Rectal smooth muscle tissue (tissue), 1 donor: ENCODE results near the gene YBX1.
"Not testable (repeated sequence)": the region's sequence is repeated elsewhere in the genome, so short reads cannot be mapped to it uniquely, and the experiment has no call there.

Experiments used
- H3K27ac ChIP-seq: one replicate; pipeline ENCODE4 v1.7.0; 2013; ENCODE audit warnings: low read depth, low read length, inconsistent platforms
- H3K27me3 ChIP-seq: one replicate; pipeline ENCODE4 v1.7.0; 2013; ENCODE audit warnings: low read length; ENCODE audit not compliant: control insufficient read depth, insufficient read depth
- H3K36me3 ChIP-seq: one replicate; pipeline ENCODE4 v1.7.0; 2013; ENCODE audit warnings: low read length; ENCODE audit not compliant: control insufficient read depth, insufficient read depth
- H3K4me1 ChIP-seq: one replicate; pipeline ENCODE4 v1.7.0; 2013; ENCODE audit warnings: low read length; ENCODE audit not compliant: control insufficient read depth, insufficient read depth
- H3K4me3 ChIP-seq: one replicate; pipeline ENCODE4 v1.7.0; 2013; ENCODE audit warnings: low read length
- H3K9ac ChIP-seq: one replicate; pipeline ENCODE4 v1.7.0; 2013; ENCODE audit warnings: low read length

YBX1 gene

DNA sequence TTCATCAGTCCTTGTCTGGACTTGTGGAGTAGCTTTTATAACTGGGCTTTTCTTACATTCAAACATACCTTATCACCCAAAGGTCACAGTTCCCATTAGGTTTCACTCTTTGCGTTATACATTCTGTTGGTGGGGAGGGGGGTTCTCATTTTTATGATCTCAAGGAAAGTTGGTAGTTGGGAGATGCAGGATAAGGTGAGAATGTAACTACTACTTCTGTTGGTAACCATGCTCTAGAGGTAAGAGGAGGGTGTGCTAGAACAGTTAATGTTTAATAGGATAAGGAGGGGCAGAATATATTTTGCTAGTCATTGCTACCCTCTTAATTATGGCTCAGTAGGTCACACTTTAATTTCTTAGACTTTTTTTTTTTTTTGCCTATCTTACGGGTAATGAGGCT, 10.7 kb downstream of the YBX1 start:
- Histone ChIP-seq H3K27ac (no peak overlapping the region), H3K27me3 (no peaks in the 10 kb centered on the region), H3K36me3 (peaks cover 14% of the 10 kb centered on the region), H3K9ac (no peak overlapping the region), H3K4me3 (no peak overlapping the region), H3K4me1 (peaks cover 5% of the 10 kb centered on the region)

DNA sequence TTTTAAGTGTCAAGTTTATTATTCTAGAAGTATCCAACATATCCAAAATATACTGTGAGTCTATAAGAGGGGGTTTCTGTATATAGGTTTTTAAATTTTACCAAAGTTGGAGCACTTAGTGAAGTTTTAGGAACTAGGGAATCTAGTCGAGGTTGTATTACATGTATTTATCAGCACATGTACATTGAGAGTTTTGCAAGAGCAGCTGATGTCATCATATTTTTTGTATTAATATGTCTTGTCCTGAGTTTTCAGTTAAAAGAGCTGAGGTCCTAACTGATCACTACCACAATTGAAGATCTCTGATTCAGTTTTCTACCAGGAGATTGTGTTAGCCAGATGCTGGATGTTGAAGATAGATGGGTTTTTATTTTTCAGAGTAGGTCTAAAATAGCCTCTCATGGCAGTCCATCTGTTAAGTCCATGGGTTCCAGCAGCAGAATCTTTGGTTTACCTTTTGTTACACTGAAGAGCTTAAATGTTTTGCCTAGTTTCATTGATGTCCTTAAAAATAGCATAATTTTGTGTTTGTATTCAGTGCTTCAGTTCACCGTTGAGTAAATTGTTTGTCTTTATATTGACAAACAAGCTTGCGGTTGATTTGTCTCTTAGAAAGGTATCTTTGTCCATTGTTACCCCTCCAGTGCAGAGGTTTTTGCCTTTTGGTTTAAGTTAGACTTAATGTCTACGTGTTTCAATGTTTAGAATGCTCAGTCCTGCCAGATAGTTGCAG, 16.0 kb downstream of the YBX1 start:
- Histone ChIP-seq H3K4me1 (no peaks in the 10 kb centered on the region), H3K27me3 (no peaks in the 10 kb centered on the region), H3K27ac (no peak overlapping the region), H3K36me3 (peaks cover 21% of the 10 kb centered on the region), H3K4me3 (no peak overlapping the region), H3K9ac (no peak overlapping the region)

DNA sequence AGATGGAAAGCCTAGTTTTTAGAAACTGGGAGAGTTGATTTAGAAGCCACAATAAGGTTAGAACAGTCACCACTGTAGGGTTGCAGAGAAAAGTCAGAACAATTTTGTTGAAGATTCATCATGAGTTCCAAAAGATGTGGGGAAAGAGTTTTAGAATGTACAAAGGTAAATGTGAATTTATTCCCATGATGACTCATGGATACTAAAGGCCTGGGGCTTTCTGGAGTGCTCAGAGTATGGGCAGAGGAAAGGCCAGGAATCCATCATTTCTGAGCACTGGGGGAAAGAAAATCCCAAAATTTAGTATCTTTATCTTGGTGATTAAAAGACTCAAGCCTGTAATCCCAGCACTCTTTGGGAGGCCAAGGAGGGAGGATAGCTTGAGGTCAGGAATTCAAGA, 17.8 kb downstream of the YBX1 start:
- H3K4me3 ChIP-seq: no peak overlapping the region
- H3K9ac ChIP-seq: no peak overlapping the region
- peaks cover 29% of the 10 kb centered on the region for H3K36me3 ChIP-seq
- H3K4me1 ChIP-seq: no peaks in the 10 kb centered on the region
- no peak overlapping the region for H3K27ac ChIP-seq
- no peaks in the 10 kb centered on the region for H3K27me3 ChIP-seq

DNA sequence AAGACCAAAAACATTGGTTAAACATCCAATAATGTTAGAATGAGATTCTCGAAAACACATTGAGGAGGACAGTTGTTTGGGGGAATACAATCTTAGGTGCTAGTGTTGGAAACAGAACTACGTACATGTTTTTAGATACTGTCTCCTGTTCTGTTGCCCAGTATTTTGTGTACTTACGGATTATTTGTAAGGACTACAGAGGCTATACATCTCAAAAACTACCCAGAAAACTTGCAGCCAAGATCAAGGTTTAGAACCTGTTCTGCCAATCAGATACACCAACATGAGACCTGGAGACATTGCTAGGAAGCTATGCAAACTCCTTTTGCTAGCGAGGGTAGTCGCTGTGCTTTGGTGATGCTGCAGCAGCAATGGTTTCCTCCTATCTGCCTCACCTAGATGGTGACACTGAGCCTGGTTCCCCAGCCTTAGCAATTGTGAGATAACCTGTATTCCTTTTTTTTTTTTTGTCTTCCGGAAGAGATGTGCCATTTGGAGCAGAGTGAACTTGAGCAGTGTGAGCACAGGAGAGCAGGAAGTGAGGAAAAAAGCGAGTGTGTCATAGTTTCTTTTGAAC, 21.8 kb downstream of the YBX1 start:
- no peak overlapping the region for H3K27ac ChIP-seq
- no peak overlapping the region for H3K4me3 ChIP-seq
- H3K27me3 ChIP-seq: no peaks in the 10 kb centered on the region
- no peaks in the 10 kb centered on the region for H3K4me1 ChIP-seq
- peaks cover 18% of the 10 kb centered on the region for H3K36me3 ChIP-seq
- no peak overlapping the region for H3K9ac ChIP-seq

DNA sequence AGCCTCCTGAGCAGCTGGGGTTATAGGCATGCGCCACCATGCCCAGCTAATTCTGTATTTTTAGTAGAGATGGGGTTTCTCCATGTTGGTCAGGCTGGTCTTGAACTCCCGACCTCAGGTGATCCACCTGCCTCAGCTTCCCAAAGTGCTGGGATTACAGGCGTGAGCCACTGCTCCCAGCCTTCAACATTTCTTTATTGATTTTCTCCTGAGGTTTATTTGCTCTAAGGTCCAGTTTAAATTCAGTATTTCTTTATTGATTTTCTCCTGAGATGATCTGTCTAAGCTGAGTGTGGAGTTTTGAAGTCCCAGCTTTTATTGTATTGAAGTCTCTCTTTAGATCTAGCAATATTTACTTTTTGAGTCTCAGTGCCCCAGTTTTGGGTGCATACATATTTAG, 30.6 kb downstream of the YBX1 start:
- H3K36me3 ChIP-seq, H3K27me3 ChIP-seq, H3K4me3 ChIP-seq, H3K4me1 ChIP-seq, H3K27ac ChIP-seq, H3K9ac ChIP-seq: not testable (repeated sequence)

DNA sequence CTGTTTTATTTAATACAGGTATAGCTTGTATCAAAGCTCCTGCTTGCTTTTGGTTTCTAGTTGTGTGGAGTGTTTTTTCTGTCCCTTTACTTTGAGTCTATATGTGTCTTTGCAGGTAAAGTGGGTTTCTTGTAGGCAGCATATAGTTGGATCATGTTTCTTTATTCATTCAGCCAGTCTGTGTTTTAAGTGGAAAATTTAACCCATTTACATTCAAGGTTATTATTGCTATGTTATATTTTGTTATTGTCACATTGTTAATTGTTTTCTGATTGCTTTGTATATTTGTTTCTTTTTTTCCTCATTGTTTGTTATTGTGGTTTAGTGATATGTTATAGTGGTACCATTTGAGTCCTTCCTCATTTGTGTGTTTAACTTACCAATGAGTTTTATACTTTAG, 31.1 kb downstream of the YBX1 start:
- Histone ChIP-seq H3K4me1 (no peaks in the 10 kb centered on the region), H3K27ac (no peak overlapping the region), H3K27me3 (no peaks in the 10 kb centered on the region), H3K9ac (no peak overlapping the region), H3K4me3 (no peak overlapping the region), H3K36me3 (peaks cover 3% of the 10 kb centered on the region)

DNA sequence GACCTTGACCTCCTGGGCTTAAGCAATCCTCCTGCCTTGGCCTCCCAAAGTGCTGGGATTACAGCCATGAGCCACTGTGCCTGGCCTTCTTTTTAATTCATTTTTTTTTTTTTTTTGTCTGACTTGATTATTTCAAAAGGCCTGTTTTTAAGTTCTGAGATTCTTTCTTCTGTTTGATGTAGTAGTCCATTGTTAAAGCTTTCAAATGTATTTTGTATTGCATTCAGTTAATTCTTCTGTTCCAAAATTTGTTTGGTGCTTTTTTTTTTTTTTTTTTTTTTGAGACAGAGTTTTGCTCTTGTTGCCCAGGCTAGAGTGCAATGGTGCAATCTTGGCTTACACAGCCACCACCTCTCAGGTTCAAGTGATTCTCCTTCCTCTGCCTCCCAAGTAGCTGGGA, 32.2 kb downstream of the YBX1 start:
- H3K27ac ChIP-seq, H3K9ac ChIP-seq, H3K4me3 ChIP-seq, H3K36me3 ChIP-seq, H3K4me1 ChIP-seq, H3K27me3 ChIP-seq: not testable (repeated sequence)

DNA sequence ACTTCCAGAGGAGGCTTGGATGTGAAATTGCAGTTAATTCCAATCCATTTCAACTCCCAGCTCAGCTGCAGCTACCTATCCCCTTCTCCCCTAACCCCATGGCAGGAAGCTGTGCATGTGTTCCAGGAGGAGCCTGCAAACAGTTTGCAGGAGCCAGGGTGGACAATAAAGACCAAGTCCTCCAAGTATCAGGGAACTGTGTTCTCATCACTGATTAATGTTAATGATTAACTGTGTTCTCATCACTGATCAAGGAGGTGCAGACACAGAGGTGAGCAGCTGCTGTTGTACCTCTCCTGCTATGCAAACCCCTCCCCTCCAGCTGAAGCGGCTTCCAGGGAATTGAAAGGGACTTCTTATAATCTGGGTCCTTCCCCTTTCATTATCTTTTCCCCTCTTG, 38.6 kb downstream of the YBX1 start:
- no peak overlapping the region for H3K4me3 ChIP-seq
- no peak overlapping the region for H3K27ac ChIP-seq
- H3K4me1 ChIP-seq: no peaks in the 10 kb centered on the region
- H3K9ac ChIP-seq: no peak overlapping the region
- no peaks in the 10 kb centered on the region for H3K27me3 ChIP-seq
- no peaks in the 10 kb centered on the region for H3K36me3 ChIP-seq

DNA sequence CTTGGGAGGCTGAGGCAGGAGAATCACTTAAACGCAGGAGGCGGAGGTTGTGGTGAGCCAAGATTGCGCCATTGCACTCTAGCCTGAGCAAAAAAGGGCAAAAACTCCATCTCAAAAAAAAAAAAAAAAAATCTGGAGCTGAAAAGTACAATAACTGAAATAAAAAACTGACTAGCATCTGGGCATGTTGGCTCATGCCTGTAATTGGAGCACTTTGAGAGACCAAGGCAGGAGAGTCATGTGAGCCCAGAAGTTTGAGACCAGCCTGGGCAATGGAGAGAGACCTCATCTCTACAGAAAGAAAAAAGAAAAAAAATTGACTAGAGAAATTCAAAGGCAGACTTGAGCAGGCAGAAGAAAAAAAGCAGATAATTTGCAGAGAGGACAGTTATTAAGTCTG, 39.7 kb downstream of the YBX1 start:
- Histone ChIP-seq H3K4me3 (no peak overlapping the region), H3K27ac (no peak overlapping the region), H3K27me3 (no peaks in the 10 kb centered on the region), H3K4me1 (no peaks in the 10 kb centered on the region), H3K36me3 (no peaks in the 10 kb centered on the region), H3K9ac (no peak overlapping the region)

DNA sequence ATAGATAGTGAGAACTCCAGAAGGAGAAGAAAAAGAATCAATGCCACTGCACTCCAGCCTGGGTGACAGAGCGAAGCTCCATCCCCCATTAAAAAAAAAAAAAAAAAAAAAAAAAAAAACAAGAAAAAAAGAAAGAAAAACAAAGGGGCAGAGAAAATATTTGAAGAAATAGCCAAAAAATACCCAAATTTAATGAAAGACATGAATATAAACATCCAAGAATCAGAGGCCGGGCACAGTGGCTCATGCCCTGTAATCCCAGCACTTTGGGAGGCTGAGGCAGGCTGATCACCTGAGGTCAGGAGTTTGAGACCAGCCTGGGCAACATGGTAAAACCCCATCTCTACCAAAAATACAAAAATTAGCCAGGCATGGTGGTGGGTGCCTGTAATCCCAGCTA, 40.2 kb downstream of the YBX1 start:
- H3K36me3 ChIP-seq, H3K4me3 ChIP-seq, H3K9ac ChIP-seq, H3K4me1 ChIP-seq, H3K27ac ChIP-seq, H3K27me3 ChIP-seq: not testable (repeated sequence)

DNA sequence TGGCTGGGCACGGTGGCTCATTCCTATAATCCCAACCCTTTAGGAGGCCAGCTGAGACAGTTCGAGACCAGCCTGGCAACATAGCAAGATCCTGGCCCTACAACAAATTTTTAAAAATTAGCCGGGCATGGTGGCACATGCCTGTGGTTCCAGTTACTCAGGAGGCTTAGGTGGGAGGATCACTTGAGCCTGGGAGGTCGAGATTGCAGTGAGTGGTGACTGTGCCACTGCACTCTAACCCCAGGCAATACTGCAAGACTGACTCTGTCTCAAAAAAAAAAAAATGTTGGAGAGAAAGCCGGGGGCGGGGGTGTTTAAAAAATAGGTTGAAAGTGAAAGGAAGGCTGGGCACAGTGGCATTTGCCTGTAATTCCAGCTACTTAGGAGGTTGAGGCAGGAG, 41.3 kb downstream of the YBX1 start:
- Histone ChIP-seq H3K4me1 (no peaks in the 10 kb centered on the region), H3K9ac (no peak overlapping the region), H3K4me3 (no peak overlapping the region), H3K27me3 (no peaks in the 10 kb centered on the region), H3K27ac (no peak overlapping the region), H3K36me3 (no peaks in the 10 kb centered on the region)

DNA sequence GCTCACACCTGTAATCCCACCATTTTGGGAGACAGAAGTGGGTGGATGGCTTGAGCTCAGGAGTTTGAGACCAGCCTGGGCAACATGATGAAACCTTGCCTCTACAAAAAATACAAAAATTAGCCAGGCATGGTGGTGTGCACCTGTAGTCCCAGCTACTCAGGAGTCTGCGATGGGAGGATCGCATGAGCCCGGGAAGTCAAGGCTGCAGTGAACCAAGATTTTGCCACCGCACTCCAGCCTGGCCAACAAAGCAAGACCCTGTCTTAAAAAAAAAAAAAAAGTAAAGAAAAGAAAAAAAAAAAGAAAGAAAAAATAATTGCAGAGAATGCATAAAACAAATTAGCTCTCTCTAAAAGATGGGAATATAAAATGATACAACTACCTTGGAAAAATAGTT, 43.6 kb downstream of the YBX1 start:
- H3K9ac ChIP-seq, H3K4me3 ChIP-seq: not testable (repeated sequence)

DNA sequence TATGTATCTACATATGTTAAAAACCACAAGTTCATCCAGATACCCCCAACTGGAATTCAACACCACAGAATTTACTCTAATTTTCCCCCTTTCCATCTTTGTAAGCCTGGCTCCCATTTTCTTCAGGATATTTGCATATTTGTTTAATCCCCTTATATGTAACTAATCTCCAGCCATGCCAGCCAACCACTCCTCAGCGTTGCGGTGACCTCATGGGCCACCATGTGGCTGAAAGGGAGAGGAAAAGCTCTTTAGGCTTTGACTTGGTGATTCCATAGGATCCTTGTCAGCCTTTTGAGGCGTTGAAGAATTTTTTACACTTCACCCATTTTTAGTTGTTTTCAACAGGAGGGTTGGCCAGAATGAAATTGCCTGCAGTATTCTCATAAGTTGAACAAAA, 47.8 kb downstream of the YBX1 start:
- H3K4me3 ChIP-seq: no peak overlapping the region
- H3K27me3 ChIP-seq: no peaks in the 10 kb centered on the region
- no peaks in the 10 kb centered on the region for H3K4me1 ChIP-seq
- H3K9ac ChIP-seq: no peak overlapping the region
- no peak overlapping the region for H3K27ac ChIP-seq
- H3K36me3 ChIP-seq: no peaks in the 10 kb centered on the region

More for the DNA sequence above, 43.6 kb downstream of the YBX1 start:
- H3K36me3 ChIP-seq, H3K27me3 ChIP-seq, H3K27ac ChIP-seq, H3K4me1 ChIP-seq: not testable (repeated sequence)
